H54 (cell line): ENCODE measurements around the gene PCBP2.
"Not testable (repeated sequence)": the region's sequence is repeated elsewhere in the genome, so short reads cannot be mapped to it uniquely, and the experiment has no call there.

Experiments used
- DNase-seq: peaks from one replicate; pipeline ENCODE4 v3.0.0; 2011; ENCODE audit warnings: low spot score, mixed read lengths; ENCODE audit not compliant: insufficient read length
- FAIRE-seq: peaks from 3 replicates; lab custom pipeline; 2011; peaks lifted over from hg19 to GRCh38; lab: Jason Lieb, UNC
- POLR2A ChIP-seq: IDR thresholded peaks from 2 replicates; pipeline ENCODE4 v1.6.1; 2011; ENCODE audit warnings: low read depth, mild to moderate bottlenecking, low read length

The PCBP2 gene

DNA sequence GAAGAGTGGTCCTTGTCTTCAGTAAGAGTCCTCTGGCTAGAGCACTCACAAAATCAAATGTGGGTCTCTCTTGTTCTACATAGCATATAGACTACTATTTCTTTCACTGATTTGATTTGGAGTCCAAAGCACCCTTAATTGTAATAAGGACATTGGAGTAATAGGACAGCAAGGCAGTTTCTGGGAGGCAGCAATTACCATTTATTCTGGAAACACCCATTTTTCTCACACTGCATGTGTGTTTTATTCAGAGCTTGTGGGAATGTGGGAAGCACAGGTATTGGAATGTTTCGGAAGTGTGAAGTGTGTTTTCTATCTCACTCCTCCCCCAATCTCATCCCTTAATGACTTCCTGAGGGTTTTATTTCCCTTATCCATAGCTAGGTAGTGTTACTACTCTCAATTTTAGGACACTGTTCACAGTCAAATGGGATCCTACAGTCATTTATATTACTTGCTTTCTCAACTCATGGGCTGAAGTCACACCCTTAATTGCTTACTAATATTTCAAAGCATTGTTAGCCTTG, 20.2 kb downstream of the PCBP2 start:
- no peak for TF ChIP-seq POLR2A
- DNase-seq (no peak), FAIRE-seq (no peak)

DNA sequence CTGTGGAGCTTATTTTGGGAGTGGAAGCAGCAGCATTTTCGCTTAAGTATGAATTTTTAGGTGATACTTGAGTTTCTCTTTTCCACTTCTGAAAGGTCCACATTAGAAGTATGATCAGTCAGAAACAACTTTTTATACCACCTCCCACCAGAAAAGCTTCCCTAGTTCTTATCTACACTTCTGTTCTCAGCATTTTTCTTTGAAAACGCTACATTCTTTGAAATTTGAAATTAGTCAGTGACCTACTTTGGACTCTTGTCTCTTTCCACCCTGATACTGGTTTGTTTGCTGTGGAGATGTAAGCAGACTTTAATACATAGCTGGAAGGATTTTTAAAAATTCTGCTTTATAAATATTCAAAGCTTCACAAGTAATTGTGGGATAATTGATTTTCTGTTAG, 22.2 kb downstream of the PCBP2 start:
- DNase-seq (no peak), FAIRE-seq (no peak)
- TF ChIP-seq POLR2A: no peak

DNA sequence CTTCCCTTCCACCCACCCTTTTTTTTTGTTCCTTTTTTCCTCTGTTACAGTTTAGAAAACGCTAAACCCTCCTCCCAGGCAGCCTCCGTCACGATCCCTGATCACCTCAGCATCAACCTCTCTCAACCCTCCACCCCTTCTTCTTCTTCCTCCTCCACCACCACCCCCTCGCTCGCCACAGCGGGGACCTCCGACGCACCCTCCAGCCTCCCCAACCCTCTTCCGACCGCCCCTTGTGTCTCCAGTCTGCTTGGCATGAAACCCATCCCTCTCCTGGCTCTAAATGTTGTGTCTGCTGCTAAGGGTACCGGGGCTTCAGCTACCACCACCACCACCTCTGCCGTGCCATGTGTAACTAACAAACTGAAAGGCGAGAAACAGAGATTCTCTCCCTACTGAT, 22.9 kb downstream of the PCBP2 start:
- FAIRE-seq (no peak), DNase-seq (no peak)
- no peak for TF ChIP-seq POLR2A

DNA sequence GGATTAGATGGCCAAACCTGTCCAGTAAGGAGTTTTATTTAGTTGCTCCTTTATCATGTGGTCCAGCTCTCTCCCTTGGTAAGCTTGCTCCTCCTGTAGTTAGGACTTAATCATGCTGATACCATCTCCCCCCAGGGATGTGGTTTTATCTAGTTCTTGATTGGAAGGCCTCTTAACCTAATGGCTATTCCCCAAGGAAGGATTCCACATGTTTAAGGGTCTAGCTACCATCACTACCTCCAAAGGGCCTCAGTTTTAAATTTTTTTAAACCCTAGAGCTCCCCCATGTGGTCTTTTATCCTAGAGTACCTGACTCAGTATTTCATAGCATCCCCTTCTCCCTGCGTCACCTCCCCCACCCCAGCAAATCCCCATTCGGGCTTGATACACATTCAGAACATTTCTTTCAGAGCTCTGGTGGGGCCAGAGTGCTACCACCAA, 24.9 kb downstream of the PCBP2 start:
- DNase-seq (no peak), FAIRE-seq (no peak)
- no peak for TF ChIP-seq POLR2A

DNA sequence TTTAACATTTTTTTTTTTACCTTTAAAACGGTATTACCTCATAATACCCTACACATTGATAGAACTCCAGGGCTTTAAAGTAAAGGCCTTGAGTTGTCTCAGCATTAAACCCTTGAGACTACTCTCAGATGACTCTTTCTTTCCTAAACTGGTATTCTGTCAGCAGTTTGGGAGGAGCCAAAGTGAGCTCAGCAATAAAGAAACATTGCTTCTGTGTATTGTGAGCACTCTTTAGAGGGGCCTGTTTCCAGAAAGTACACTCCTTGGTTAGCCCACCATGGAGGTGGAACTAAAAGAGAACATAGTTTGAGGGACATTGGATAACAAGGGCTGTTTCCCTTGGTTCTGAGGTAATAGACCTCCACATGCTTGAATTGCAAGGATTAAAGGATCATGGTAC, 27.0 kb downstream of the PCBP2 start:
- DNase-seq: no peak
- no peak for TF ChIP-seq POLR2A
- no peak for FAIRE-seq

DNA sequence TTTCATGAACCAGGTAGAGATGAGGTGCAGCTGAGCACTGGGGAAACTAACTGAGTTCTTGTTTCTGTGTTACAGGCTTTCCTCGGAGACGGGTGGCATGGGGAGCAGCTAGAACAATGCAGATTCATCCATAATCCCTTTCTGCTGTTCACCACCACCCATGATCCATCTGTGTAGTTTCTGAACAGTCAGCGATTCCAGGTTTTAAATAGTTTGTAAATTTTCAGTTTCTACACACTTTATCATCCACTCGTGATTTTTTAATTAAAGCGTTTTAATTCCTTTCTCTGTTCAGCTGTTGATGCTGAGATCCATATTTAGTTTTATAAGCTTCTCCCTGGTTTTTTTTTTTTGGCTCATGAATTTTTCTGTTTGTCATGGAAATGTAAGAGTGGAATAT, 27.4 kb downstream of the PCBP2 start:
- FAIRE-seq (no peak), DNase-seq (no peak)
- TF ChIP-seq POLR2A: no peak

DNA sequence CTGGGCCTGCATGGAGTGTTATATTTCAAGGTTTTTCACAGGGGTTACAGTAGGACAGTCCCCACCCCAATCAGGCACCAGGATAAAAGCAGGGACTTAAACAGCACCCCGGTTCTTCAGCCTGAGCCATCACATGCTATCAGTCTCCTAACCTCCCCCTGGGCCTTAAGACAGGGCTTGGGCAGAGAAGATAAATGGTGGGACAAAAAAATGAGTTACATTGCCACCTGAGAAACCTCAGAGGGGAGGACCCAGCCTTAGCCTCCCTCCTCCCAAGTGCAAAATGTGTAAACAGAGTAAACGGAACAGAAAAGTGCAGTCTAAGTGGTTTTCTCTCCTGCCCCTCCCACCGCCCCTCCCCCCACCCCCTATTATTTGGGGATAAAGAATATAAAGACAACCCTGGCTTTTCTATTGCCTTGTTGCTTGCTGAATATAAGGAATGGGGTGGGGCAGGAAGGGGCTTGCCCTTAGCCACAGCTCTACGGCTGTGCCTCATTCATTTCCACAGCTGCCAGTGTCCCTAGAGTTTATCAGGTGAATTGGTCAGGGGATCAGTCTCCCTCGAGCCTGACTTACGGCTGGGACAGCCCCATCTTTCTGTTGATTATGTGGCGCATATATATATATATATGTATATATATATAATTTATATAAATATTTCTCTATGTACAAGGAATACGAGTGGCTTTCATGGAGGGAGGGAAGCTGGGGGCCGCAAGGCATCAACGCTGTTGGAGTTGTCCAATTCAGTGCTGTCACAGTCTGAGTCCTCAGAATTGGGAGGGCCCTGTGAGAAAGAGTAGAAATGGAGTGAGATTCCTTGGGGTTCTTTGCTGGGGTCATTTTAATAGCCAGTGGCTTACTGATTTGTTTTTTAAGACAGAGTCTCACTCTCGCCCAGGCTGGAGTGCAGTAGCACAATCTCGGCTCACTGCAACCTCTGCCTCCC, 28.9 kb downstream of the PCBP2 start:
- FAIRE-seq (no peak), DNase-seq (no peak)
- TF ChIP-seq POLR2A: no peak

DNA sequence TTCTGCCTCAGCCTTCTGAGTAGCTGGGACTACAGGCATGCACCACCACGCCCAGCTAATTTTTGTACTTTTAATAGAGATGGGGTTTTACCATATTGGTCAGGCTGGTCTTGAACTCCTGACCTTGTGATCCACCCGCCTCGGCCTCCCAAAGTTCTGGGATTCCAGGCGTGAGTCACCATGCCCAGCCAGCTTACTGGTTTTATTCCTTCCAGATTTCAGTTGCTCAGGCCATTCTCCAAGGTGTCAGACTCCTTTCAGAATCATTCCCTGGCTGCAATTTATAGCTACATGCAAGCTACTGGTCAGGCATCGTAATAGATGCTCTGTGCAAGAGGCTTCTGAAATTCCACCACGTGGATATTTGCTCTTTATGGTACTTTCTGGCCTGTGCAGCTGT, 29.6 kb downstream of the PCBP2 start:
- not testable (repeated sequence) for DNase-seq

DNA sequence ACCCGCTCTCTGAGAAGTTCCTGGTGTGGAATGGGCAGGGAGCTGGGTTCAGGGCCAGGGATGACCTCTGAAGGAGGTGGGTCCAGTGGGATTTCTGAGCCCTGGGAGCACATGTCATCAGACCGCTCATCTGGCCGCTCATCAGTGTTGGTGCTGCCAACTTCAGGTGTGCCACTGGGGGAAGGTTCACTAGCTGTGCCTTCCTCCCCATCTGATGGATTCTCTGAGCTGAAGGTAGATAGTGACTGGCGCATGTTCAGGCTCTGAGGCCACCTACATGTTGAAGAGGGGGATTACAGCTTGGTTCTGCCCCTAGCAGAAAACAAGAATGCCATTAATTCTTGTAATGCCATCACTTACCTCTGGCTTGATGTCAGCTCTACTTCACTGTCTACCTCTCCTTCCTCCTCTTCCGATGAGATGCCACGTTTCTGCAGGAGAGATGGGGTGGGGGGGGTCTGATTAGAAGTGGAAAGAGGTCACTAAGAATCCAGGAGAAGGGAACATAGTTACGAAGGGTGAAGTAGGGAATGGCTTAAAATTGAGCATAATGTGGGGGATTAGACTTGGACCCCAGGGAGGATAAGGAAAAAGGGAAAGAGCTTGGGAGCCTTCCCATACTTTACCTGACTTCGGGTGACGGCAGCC, 30.2 kb downstream of the PCBP2 start:
- no peak for TF ChIP-seq POLR2A
- no peak for DNase-seq
- FAIRE-seq: no peak

More for the DNA sequence above, 29.6 kb downstream of the PCBP2 start:
- not testable (repeated sequence) for FAIRE-seq

DNA sequence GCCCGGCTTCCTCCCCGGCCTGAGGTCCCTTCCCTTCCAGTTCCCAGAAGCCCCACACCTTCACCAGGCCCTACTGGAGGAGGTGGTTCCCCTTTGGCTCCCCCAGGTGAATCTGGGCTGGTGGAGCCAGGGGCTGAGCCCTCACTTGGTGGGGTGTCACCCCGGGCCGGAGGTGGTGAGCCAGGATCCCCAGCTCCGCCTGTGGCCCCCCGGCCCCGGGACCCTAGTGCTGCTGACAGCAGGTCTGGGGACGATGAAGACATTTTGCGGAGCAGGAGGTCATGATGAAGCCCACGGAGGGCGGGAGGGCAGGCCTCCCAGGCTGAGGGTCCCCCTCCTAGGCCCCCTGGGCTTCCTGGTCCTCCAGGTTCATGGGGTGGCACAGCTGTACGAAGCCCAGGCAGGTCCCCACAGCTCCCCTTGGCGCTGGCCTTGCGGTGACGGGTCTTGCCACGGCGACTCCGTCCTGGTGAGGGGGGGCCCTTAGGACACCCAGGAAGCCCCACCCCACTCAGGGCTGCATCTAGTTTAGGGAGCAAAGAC, 30.8 kb downstream of the PCBP2 start:
- TF ChIP-seq POLR2A: no peak
- no peak for FAIRE-seq
- DNase-seq: no peak

DNA sequence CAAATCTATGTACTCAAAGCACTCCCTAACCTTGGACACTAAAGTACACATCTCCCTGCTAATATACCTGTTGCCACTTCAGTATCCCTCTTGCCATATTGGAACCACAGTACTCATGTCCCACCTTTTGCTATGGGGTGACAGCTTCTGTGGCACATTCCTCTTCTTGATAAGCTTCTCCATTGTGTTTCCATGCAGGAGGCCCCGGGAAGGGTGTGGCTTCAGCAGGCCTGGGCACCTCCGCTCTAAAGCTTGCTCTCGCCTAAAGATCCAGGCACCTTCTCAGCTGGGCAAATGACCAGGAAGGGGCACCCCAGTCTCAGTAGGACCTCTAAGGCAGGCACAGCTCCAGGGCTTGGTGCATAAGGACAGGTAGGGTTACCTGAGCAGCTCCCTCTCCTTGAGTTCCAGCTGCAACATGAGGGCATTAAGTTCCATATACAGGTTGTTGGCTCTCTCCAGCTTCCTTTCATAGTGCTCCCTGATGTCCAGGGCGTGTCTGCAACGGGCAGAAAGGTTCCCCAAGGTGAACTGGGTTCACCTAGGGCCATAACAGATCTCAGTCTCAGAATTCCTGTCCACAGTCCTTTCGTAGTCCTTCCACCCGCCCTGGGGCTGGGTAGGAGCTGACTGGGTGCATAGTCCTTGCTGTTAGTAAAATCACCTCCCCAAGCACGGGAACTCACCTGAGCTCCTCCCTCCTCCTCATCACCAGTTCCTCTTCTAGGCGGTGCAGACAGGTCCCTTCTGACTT, 31.5 kb downstream of the PCBP2 start:
- DNase-seq (no peak), FAIRE-seq (no peak)
- TF ChIP-seq POLR2A: no peak

DNA sequence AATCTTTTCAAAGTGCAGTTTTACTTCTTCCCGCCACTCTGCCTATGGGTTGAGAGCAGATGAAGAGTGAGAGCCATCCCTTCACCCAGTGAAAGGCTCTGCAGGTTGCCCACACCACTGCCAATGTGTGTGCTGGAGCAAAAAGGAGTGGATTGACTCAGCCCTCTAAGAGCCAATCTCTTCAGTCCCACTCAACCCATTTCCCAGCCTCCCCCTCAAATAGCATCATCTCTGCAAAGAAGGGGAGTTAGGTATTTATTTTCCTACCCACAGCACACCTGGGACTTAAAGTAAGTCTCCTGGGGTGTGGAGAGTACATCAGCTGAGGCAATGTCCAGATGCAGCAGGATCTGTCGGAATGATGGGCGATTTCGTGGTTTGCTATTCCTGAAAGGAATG, 32.1 kb downstream of the PCBP2 start:
- DNase-seq (no peak), FAIRE-seq (no peak)
- TF ChIP-seq POLR2A: no peak

DNA sequence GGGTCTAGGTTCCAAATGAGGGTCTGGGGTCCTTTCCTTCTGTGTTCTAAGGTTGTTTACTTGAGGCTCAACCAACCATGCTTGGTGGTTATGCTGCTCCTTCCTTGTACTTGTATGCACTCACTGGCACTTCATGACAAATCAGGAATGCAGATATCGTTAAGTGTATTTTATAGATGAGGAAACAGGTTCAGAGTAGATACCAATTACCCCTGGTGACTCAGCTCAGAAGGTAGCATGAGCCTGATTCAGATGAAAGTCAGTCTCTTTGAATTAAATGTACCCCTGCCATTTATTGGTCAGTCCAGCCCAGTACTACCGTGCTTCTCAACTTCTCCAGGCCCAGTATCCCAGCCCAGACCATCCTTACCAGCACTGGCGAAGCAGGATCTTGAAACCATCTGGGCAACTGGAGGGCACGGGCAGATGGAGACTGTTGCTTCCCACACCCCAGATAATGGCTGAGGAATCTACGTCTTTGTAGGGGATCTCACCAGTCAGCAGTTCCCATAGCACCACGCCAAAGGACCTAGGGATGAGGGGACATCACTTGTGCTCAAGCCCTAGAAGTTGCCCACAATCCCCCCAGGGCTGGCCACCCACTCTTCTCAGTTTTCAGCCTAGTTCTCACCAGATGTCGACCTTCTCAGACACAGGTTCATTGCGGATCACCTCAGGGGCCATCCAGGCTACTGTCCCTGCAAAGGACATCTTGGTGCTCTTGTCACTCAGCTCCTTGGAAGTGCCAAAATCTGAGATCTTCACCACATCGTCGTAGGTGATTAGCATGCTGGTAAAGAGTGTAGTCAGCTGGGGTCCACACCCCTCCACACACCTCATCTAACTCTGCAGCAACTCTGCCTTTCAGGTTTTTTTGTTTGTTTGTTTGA, 33.0 kb downstream of the PCBP2 start:
- TF ChIP-seq POLR2A: no peak
- DNase-seq: no peak
- FAIRE-seq: no peak
